Measurements from ENCODE around the gene GANC.
"Not testable (repeated sequence)": the region's sequence is repeated elsewhere in the genome, so short reads cannot be mapped to it uniquely, and the experiment has no call there.

The GANC gene

DNA sequence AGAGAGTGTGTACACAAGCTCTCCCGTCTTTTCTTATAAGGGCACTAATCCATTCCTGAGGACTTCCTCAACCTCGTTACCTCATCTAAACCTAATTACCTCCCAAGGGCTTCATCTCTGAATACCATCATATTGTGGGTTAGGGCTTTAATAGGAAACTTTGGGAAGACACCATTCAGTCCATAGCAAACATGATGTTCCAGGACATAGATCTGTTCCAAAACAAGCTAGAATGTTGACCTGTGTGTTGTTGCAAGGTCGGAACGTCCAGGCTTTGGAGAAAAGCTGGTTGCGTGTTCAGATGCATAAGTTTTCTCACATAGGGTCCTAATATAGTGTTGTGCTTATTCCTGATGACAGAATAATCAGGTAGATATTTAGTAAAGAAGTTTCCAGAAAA is 9.9 kb downstream of the GANC start:
- DNase-seq (ENCODE audit: low read depth): no peak

DNA sequence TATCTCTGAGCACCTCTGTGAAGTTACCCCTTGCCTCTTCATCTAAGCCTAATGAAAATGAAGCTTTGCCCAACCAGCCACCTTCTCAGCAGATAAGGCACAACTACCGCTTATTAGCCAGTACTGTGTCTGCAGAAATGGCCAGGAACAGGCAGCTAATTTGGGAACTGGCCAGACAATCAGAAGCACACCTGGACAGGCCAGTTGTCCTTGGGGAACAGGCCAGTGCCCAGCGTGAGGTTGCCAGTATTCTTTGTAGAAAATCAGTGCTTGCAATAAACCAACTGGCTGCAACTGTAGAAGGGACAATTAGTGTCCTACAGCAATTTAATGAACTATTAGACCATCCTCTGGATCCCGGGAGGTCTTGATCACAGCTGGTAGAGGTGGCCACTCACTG is 10.7 kb downstream of the GANC start:
- no peak for DNase-seq (ENCODE audit: low read depth)

DNA sequence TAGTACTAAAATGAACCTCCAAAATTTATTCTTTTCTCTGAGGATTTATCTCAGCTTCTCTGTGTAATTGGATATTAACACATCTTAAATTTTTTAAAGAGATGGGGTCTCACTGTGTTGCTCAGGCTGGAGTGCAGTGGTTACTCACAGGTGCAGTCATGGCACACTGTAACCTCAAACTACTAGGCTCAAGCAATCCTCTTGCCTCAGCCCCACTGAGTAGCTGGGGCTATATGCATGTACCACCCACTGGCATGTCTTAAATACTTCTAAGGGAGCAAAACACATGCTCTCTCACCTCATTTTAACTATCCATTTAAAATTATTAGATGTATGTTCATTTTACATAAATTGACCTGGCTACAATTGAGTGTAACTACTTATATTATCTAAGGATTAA is 11.6 kb downstream of the GANC start:
- no peak for DNase-seq (ENCODE audit: low read depth)

DNA sequence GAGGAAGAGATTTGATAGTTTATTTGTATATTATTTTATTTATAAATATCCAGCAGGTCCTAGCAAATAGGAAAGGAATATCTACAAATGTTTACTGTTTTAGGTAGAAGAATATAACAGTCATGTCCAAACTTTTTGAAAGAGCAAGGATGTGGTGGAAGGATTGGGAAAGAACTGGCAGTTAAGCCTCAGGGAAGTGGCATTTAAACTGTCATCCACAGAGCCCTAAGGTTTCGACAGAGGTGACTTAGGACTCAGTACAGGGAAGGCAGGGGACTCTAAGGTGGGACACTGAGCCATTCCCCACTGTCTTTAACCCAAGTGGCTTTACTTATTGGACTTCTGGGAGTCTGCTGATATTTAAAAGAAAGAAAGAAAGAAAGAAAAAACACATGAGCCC is 12.0 kb downstream of the GANC start:
- DNase-seq (ENCODE audit: low read depth): no peak

DNA sequence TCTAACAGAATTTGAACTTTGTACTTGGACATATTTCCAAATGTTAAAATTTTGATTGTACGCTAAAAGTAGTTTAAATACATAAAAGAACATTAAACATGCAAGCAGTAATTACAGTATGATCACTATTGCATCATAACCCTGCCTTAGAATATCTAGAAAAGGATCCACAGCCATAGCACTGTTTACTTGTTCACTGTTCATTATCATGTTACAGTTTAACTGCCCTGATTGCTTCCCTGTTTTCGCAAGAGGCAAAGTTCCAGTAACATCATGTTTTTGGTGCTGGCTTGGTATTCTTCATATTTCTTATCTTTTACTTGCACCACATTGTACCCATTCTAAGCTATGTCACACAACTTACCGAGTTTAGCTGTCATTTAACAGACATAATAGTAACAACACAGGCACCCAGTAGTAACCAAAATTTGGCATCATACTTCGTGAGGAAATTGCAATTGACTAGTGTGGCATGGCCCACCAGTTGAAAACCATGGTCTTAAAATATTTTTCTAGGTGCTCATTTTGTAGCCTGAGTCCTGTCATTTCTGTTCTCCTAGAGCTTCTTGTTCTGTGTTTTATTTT is 13.5 kb downstream of the GANC start:
- no peak for DNase-seq (ENCODE audit: low read depth)

DNA sequence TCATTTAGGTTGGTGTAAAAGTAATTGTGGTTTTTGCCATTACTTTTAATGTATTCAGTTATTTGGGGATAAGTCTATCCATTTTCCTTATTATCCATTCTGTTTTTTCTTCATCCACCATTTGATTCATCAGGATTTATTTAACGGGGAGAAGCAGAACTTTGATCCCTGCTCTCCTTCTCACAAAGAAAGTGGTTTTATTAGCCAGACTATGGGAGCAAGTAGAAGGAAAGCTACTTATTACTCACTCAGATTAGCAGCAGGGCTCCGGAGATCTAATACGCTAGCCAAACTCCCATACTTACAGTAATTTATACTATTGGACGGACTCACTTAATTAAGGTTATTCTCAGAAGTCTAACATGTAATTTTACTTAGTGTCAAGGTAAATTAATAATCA is 14.9 kb downstream of the GANC start:
- DNase-seq (ENCODE audit: low read depth): no peak

DNA sequence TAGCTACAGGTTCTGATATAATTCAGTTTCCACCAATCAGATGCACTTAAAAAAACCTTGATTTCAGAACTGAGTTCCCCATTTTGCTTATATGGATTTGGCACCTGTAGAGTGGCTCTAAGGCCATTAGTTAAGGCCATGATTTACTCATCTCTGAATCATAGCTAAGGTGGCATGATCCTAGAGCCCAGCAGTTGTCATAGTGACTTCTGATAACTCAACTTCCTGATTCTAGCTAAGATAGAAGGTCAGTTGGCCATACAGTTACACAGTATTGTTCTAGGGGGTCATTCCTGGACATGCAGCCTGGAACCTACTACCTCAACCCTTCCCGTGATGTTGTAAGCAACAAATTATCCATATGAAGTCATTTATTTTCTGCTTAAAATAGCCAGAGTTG is 16.2 kb downstream of the GANC start:
- no peak for DNase-seq (ENCODE audit: low read depth)

DNA sequence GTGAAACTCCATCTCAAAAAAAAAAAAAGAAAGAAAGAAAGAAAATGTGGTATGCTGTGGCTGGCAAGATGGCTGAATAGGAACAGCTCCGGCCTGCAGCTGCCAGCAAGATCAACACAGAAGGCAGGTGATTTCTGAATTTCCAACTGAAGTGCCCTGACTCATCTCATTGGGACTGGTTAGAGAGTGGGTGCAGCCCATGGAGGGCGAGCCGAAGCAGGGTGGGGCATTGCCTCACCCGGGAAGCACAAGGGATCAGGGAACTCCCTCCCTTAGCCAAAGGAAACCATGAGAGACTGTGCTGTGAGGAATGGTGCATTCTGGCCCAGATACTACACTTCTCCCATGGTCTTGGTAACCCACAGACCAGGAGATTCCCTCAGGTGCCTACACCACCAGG is 28.0 kb downstream of the GANC start:
- not testable (repeated sequence) for DNase-seq (ENCODE audit: low read depth)

DNA sequence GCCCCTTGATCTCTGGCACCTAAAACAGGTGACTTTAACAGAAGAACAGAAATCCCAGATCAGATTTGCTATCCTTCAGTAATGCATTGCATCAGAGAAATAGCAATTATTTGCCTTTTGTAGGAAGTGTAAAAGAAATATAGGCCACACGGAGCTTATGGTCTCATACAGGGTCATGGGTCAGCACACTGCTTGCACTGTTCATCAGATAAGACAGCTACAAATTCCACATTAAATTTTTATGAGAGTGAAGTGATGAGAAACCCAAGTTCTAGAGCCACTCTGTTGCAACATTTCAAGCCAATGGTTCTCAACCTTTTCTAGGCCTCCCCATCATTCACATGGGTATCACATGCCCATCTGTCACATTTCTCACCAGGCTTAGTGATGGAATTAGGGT is 33.7 kb downstream of the GANC start:
- DNase-seq (ENCODE audit: low read depth): no peak

DNA sequence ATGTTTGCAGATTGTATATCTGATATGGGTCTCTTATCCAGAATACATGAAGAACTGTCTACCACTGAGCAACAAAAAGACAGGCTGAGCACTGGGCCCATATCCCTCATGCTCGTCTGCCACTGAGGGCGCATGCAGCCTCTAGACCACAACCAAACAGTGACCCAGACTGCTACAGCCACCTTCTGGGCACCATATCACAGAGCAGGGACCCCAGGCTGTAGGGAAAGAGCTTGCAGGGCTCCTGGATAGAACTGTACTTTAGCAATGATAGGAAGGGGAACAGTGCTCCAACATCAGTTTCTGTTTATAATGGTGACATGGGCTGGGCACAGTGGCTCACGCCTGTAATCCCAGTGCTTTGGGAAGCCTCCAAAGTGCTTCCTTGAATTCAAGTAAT is 40.5 kb downstream of the GANC start:
- no peak for DNase-seq (ENCODE audit: low read depth)

DNA sequence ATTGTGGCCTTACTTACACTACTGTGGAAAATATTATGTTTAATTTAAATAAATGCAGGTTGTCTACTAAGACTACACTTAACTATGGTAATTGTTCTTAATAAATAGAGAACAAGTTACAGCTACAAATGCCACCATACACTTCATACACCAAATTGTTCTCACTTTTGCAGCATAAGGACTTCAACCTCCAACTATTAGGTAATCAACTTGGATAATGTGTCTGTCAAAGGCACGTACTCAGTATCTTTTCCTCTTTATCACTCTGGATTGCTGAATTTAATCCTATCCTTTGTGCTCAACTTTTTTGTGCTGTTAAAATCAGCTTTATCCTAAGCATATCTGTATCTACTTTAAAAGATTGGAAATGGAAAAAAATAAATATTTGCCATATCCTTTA is 41.8 kb downstream of the GANC start:
- no peak for DNase-seq (ENCODE audit: low read depth)

DNA sequence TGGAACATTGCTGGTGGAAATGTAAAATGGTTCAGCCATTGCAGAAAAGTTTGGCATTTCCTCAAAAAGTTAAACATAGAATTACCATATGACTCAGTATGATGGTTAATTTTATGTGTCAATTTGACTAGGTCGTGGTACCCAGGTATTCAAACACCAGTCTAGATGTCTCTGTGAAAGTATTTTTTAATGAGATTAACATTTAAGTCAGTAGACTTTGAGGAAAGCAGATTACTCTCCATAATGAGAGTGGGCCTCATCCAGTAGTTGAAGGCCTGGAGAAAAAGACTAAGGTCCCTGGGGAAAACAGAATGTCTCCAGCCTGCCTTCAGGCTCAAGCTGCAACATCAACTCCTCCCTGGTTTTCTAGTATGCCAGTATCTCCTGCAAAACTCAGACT is 42.5 kb downstream of the GANC start:
- DNase-seq (ENCODE audit: low read depth): no peak

DNA sequence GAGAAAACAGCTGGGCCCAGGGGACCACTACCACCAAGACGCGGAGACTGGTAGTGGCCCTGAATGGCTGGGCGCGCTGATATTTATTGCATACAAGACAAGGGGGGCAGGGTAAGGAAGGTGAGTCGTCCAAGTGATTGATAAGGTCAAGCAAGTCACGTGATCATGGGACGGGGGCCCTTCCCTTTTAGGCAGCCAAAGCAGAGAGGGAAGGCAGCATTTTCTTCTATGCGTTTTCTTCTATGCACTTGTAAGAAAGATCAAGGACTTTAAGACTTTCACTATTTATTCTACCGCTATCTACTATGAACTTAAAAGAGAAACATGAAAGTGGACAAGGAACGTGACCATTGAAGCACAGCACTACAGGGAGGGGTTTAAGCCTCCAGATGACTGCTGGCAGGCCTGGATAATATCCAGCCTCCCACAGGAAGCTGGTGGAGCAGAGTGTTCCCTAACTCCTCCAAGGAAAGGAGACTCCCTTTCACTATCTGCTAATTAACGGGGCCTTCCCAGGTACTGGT is 43.3 kb downstream of the GANC start:
- not testable (repeated sequence) for DNase-seq (ENCODE audit: low read depth)

DNA sequence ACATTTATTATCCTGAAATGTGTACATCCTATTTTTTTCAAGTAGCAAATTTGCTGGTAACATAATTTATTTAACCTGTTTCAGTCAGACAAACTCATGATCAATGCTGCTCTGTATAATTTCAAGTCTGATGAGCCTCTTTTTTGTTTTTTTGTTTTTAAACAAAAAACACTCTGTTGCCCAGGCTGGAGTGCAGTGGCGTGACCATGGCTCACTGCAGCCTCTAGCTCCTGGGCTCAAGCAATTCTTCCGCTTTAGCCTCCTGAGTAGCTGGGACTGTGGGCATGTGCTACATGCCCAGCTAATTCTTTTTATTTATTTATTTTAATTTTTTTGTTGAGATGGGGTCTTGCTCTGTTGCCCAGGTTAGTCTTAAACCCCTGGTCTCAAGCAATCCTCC is 46.2 kb downstream of the GANC start:
- DNase-seq (ENCODE audit: low read depth): no peak

DNA sequence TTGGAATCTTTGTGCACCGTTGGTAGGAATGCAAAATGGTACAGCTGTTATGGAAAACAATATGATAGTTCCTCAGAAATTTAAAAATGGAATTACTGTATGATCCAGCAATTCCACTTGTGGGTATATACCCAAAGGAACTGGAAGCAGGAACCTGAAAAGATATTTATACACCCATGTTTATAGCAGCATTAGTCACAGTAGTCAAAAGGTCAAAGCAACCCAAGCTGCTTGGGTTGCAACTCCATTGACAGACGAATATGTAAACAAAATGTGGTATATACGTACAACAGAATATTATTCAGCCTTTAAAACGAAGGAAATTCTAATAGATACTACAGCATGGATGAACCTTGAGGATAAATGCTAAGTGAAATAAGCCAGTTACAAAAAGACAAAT is 51.3 kb downstream of the GANC start:
- peak; percentile 10 for DNase-seq (ENCODE audit: low read depth)

DNA sequence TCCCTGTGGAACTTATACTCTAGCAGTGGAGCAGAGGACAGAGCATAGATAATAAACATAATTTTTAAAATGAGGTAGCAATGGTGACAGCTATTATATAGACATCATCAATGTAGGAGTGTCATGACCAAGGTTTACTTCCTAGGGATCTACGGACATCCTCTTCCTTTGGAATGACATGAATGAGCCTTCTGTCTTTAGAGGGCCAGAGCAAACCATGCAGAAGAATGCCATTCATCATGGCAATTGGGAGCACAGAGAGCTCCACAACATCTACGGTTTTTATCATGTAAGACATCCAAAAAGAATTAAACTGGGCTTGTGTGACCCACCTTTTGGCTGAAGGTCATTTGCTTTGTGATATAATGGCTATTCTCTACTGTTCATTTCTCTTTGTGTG is 56.2 kb downstream of the GANC start:
- no peak for DNase-seq (ENCODE audit: low read depth)

DNA sequence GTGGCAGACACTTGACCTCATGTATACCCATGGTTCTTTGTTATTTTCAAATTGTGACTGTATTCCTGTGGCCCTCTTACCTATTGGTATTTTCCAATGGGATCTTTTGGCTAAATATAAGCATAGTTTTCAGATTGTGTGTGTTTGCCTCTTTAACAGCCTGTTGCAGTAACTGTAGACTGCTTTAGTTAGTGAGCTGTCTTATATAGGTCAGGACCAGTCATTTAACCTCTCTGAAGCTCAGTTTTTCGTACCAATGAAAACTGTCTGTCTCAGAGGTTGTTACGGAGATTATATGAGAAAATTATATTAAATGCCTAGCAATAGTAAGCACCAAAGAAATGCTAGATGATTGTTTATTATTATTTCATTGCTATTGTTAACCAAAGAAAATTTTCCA is 57.0 kb downstream of the GANC start:
- DNase-seq (ENCODE audit: low read depth): no peak

DNA sequence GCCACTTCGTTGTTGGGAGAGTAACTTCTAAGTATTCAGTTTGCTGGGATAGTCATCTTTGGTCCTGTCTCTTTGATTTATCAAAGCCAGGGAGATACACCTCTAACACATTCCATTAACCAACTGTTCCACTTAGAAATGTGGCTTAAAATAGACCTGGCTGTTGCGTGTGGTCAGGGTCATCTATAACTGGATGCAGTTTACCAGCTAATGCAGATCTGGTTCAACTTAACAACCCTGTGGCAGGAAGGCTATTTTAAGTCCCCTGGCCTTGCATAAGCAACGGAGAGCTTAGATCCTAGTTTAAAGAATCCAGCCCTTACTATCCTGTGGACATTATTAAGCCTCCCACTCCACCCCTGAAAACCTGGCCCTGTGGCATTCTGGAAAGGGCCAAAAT is 58.2 kb downstream of the GANC start:
- DNase-seq (ENCODE audit: low read depth): no peak

DNA sequence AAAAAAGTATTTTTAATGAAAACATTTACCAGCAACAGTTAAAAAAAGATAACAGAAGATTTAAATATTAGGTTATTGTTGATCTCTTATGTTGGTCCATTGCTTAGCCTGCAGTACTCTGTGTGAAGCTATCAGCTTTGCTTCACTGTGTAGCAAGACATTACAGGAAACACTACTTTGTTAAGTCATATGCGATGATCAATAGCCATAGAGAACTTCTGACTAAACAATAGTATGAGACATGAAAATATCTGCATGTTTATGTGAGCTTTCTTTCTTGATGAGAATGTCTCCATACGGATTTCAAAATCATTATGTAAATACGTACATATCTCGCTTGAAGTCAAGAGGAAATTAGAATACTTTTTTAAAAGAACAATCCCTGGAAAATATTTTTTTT is 59.3 kb downstream of the GANC start:
- no peak for DNase-seq (ENCODE audit: low read depth)

DNA sequence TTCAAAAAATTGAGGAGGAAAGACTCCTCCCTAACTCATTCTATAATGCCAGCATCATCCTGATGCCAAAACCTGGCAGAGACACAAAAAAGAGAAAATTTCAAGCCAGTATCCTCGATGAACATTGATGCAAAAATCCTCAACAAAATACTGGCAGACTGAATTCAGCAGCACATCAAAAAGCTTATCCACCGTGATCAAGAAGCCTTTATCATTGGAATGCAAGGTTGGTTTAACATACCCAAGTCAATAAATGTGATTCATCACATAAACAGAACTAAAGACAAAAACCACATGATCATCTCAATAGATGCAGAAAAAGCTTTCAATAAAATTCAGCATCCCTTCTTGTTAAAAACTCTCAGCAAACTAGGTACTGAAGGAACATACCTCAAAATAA is 62.1 kb downstream of the GANC start:
- no peak for DNase-seq (ENCODE audit: low read depth)

DNA sequence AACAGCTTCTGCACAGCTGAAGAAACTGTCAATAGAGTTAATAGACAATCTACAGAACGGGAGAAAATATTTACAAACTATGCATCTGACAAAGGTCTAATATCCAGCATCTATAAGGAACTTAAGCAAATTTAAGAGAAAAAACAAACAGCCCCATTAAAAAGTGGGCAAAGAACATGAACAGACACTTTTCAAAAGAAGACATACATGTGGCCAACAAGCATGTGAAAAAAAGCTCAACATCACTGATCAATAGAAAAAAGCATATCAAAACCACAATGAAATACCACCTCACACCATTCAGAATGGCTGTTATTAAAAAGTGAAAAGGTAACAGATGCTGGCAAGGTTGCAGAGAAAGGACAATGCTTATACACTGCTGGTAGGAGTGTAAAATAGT is 63.6 kb downstream of the GANC start:
- DNase-seq (ENCODE audit: low read depth): not testable (repeated sequence)

DNA sequence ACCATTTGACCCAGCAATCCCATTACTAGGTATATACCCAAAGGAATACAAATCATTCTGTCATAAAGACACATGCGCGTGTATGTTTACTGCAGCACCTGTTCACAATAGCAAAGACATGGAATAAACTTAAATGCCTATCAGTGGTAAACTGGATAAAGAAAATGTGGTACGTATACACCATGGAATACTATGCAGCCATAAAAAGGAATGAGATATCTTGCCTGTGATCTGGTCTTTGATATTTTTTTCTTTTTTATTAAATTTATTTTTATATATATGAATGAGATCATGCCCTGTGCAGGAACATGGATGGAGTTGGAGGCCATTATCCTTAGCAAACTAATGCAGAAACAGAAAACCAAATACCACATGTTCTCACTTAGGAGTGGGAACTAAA is 64.1 kb downstream of the GANC start:
- not testable (repeated sequence) for DNase-seq (ENCODE audit: low read depth)

DNA sequence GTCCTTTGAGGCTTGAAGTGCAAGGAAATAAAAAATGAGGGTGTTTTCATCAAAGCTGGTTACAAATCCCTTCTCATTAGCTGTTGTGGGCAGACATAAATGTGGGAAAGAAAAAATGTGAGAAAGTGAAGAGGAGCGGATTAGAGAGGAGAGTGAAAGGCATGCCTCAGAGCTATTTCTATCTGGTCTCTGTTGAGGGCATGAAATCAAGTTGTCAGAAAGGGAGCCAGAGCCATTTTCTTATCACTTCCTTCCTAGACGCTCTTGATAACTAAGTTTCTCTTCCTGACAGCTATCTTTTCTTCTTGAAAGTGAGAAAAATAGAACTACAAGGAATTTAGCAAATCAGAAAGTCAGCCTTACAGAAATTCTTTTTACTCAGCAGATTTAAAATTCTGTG is 65.5 kb downstream of the GANC start:
- DNase-seq (ENCODE audit: low read depth): no peak

DNA sequence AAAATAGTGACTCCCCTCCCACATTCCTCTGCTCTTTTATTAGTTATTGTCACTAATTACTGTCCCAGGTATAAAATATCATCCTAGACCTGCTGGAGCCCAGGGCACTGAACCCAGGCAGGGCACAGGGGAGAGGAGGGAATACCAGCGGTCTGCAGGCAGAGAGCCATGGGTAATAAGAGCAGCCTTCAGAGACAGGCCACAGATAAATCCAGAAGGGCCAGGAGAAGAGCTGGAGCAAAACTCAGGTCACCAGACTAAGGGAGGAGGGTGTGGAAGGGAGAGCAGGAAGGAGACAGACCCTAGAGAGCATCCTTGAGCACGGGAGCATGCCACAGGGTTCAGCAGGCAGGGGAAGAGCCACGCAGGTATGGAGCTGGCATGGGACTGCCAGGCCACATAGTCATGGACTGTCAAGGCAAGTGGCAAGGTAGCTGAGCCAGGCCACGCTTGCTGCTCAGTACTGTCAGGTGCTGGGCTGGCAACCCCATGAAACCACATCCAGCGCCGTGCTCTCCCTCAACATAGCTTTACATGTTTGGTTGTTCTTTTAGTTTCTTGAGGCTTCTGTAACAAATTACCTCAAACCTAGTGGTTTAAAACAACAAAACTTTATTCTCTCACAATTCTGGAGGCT is 70.7 kb downstream of the GANC start:
- DNase-seq (ENCODE audit: low read depth): no peak
